SU-DHL-6 (cell line): ENCODE results near the gene ITGAL.

Experiments used
- H2AFZ ChIP-seq: fragments of 200-600 bp; sonication (generic); 2 replicates; pipeline ENCODE4 v1.6.1; 2014; ENCODE audit warnings: low read depth, mild to moderate bottlenecking, moderate library complexity, mixed read lengths, antibody characterized with exemption, low read length; ENCODE audit not compliant: severe bottlenecking
- H3F3A ChIP-seq: fragments of 200-600 bp; shearing (Covaris generic); 2 replicates; pipeline ENCODE4 v1.6.0; 2016; ENCODE audit warnings: antibody characterized with exemption, mild to moderate bottlenecking; ENCODE audit not compliant: insufficient read depth
- H3K27ac ChIP-seq: fragments of 200-600 bp; sonication (generic); 2 replicates; pipeline ENCODE4 v1.5.1; 2016; ENCODE audit warnings: low read depth, mild to moderate bottlenecking, low read length, moderate library complexity, mixed read lengths
- H3K27me3 ChIP-seq: fragments of 200-600 bp; sonication (generic), shearing (Covaris generic); 2 replicates; pipeline ENCODE4 v1.6.0; 2014; ENCODE audit warnings: mild to moderate bottlenecking, low read length
- H3K36me3 ChIP-seq: fragments of 200-600 bp; sonication (generic); 2 replicates; pipeline ENCODE4 v1.6.1; 2014; ENCODE audit warnings: mild to moderate bottlenecking, low read length, mixed read lengths
- H3K4me2 ChIP-seq: fragments of 300-600, 200-600 bp; shearing (Covaris generic), sonication (generic); 2 replicates; pipeline ENCODE4 v1.6.0; 2014; ENCODE audit warnings: low read length, low read depth, mild to moderate bottlenecking; ENCODE audit not compliant: poor library complexity, severe bottlenecking
- H3K4me3 ChIP-seq: fragments of 200-600 bp; sonication (generic); 2 replicates; pipeline ENCODE4 v1.5.1; 2014; ENCODE audit warnings: antibody characterized with exemption, low read length, mild to moderate bottlenecking, mixed read lengths; ENCODE audit not compliant: insufficient read depth, poor library complexity, severe bottlenecking
- H3K79me2 ChIP-seq: fragments of 200-600 bp; sonication (generic); 2 replicates; pipeline ENCODE4 v1.6.1; 2014; ENCODE audit warnings: mild to moderate bottlenecking, low read length, moderate library complexity; ENCODE audit not compliant: insufficient read depth
- H3K9ac ChIP-seq: fragments of 200-600 bp; sonication (generic); 2 replicates; pipeline ENCODE4 v1.7.0; 2014; ENCODE audit warnings: mild to moderate bottlenecking, low read length
- H3K9me2 ChIP-seq: fragments of 200-600 bp; sonication (generic); replicated peaks from 2 replicates; pipeline ENCODE4 v1.6.1; 2014; ENCODE audit warnings: low read length; ENCODE audit not compliant: insufficient read depth
- H3K9me3 ChIP-seq: fragments of 200-600 bp; sonication (generic); 2 replicates; pipeline ENCODE4 v1.6.1; 2014; ENCODE audit warnings: low read length, mixed read lengths; ENCODE audit not compliant: insufficient read depth
- H4K20me1 ChIP-seq: fragments of 200-600 bp; sonication (generic); 2 replicates; pipeline ENCODE4 v1.6.1; 2014; ENCODE audit warnings: low read depth, mild to moderate bottlenecking, antibody characterized with exemption, low read length, moderate library complexity, mixed read lengths
- EZH2phosphoT487 ChIP-seq: fragments of 200-600 bp; sonication (generic), shearing (Covaris generic); conservative IDR thresholded peaks from 2 replicates; pipeline ENCODE4 v1.6.1; 2018; ENCODE audit warnings: mild to moderate bottlenecking, antibody characterized with exemption, low read length, moderate library complexity, mixed read lengths
- TF ChIP-seq, protein P1 (sequence below): fragments of 200-600 bp; sonication (generic); IDR thresholded peaks from one replicate; pipeline ENCODE4 v1.5.1; 2017; ENCODE audit warnings: antibody characterized with exemption, mild to moderate bottlenecking, low read length, moderate library complexity; ENCODE audit not compliant: insufficient read depth, poor library complexity, severe bottlenecking

Gene ITGAL

DNA sequence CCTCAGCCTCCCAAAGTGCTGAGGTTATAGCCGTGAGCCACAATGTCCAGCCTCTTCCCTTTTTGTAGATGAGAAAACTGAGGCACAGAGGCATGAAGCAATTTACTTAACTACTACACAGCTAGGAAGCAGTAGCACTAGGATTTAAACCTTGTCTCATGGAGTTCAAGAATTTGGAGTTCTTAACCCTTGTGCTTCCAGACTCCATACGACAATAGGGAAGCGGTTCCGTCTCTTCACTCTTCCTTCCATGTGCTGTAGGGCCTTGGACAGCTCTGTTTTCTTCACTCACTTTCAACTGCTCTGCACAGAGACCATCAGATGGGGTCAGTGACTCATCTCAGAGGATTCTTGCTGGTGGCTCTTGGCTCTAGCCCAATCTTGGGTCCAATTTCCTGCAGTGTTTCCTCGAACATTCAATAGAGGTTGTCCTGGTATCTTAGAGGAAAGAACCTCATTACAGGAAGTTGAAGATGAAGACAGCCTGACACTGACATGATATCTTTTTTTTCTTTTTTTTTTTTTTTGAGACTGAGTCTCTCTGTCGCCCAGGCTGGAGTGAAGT is 19.3 kb downstream of the ITGAL start:
- H3K4me2 ChIP-seq = no peak overlapping the region
- peaks cover 11% of the 10 kb centered on the region for H3K79me2 ChIP-seq
- H3K9me2 ChIP-seq = no peaks in the 10 kb centered on the region
- H3K9ac ChIP-seq = no peak overlapping the region
- no peaks in the 10 kb centered on the region for H4K20me1 ChIP-seq
- H3F3A ChIP-seq = 0 out of 2 replicates have a peak, but pooled peaks cover 4% of the 10 kb centered on the region
- no peak overlapping the region for H3K4me3 ChIP-seq
- peaks cover 42% of the 10 kb centered on the region for H3K36me3 ChIP-seq
- no peaks in the 10 kb centered on the region for H3K27me3 ChIP-seq
- H3K9me3 ChIP-seq = no peaks in the 10 kb centered on the region
- no peak overlapping the region for H2AFZ ChIP-seq
- TF ChIP-seq, protein P1, sequence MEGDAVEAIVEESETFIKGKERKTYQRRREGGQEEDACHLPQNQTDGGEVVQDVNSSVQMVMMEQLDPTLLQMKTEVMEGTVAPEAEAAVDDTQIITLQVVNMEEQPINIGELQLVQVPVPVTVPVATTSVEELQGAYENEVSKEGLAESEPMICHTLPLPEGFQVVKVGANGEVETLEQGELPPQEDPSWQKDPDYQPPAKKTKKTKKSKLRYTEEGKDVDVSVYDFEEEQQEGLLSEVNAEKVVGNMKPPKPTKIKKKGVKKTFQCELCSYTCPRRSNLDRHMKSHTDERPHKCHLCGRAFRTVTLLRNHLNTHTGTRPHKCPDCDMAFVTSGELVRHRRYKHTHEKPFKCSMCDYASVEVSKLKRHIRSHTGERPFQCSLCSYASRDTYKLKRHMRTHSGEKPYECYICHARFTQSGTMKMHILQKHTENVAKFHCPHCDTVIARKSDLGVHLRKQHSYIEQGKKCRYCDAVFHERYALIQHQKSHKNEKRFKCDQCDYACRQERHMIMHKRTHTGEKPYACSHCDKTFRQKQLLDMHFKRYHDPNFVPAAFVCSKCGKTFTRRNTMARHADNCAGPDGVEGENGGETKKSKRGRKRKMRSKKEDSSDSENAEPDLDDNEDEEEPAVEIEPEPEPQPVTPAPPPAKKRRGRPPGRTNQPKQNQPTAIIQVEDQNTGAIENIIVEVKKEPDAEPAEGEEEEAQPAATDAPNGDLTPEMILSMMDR = no peak
- TF ChIP-seq EZH2phosphoT487 = no peak
- no peak overlapping the region for H3K27ac ChIP-seq

- H3K9ac ChIP-seq = no peak overlapping the region
- no peak overlapping the region for H3K4me2 ChIP-seq
- H3K79me2 ChIP-seq = peaks cover 15% of the 10 kb centered on the region
- no peaks in the 10 kb centered on the region for H3K27me3 ChIP-seq
- H3K9me3 ChIP-seq = no peaks in the 10 kb centered on the region
- 0 out of 2 replicates have a peak, but pooled peaks cover 4% of the 10 kb centered on the region for H3F3A ChIP-seq
- H3K4me3 ChIP-seq = no peak overlapping the region
- no peak overlapping the region for H3K27ac ChIP-seq
- H3K9me2 ChIP-seq = no peaks in the 10 kb centered on the region
- peaks cover 43% of the 10 kb centered on the region for H3K36me3 ChIP-seq
- TF ChIP-seq, protein P1 = no peak
- TF ChIP-seq EZH2phosphoT487 = no peak
- no peaks in the 10 kb centered on the region for H4K20me1 ChIP-seq
- H2AFZ ChIP-seq = no peak overlapping the region
Observed at GRCh38 chr16:30493941-30494488, 21.5 kb downstream of the ITGAL start.

DNA sequence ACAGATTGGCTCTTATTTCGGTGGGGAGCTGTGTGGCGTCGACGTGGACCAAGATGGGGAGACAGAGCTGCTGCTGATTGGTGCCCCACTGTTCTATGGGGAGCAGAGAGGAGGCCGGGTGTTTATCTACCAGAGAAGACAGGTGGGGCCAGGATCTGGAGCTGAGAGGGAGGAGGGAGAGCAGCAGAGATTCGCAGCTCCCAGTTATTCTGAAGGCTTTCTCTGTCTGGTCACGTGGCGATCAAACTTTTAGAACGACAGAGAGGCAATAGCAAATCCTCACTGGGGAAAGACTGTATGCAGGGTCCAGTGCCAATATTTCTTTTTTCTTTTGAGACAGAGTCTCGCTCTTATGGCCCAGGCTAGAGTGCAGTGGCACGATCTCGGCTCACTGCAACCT is 22.2 kb downstream of the ITGAL start:
- Histone ChIP-seq H3K27ac (no peak overlapping the region), H3K27me3 (no peaks in the 10 kb centered on the region), H4K20me1 (no peaks in the 10 kb centered on the region), H3K9ac (no peak overlapping the region), H3K9me3 (no peaks in the 10 kb centered on the region), H3F3A (0 out of 2 replicates have a peak, but pooled peaks cover 4% of the 10 kb centered on the region), H3K9me2 (no peaks in the 10 kb centered on the region), H3K4me3 (no peak overlapping the region), H2AFZ (no peak overlapping the region), H3K79me2 (peaks cover 15% of the 10 kb centered on the region), H3K4me2 (no peak overlapping the region), H3K36me3 (peaks cover 36% of the 10 kb centered on the region)
- TF ChIP-seq, protein P1 = no peak
- TF ChIP-seq EZH2phosphoT487 = no peak
